AG09319 (cell line): ENCODE results near the gene FCRL2.

Experiments
- DNase-seq: peaks from one replicate; pipeline ENCODE4 v3.0.0-alpha.2; 2010; ENCODE audit warnings: low read depth; ENCODE audit errors: extremely low read depth
- TF ChIP-seq, protein P1 (sequence below): IDR thresholded peaks from 2 replicates; pipeline ENCODE4 v1.5.1; 2011; ENCODE audit warnings: low read depth, mild to moderate bottlenecking, inconsistent platforms, low read length, moderate library complexity

The FCRL2 gene

DNA sequence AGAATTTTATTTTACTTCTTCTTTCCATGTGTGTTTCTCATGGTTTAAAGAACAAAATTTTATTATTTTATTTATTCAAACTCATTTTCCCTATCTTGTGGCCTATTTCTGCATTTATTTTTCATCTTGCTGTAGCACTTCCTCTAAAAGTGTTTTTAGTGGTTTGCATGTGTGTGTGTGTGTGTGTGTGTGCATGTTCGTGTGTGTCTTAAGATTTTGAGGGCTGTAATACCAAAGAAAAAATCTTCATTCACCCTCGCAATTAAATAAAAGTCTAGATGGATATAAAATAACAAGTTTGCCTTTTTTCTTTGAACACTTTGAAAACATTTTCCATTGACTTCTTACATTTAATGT is 51.7 kb downstream of the FCRL2 start:
- TF ChIP-seq, protein P1, sequence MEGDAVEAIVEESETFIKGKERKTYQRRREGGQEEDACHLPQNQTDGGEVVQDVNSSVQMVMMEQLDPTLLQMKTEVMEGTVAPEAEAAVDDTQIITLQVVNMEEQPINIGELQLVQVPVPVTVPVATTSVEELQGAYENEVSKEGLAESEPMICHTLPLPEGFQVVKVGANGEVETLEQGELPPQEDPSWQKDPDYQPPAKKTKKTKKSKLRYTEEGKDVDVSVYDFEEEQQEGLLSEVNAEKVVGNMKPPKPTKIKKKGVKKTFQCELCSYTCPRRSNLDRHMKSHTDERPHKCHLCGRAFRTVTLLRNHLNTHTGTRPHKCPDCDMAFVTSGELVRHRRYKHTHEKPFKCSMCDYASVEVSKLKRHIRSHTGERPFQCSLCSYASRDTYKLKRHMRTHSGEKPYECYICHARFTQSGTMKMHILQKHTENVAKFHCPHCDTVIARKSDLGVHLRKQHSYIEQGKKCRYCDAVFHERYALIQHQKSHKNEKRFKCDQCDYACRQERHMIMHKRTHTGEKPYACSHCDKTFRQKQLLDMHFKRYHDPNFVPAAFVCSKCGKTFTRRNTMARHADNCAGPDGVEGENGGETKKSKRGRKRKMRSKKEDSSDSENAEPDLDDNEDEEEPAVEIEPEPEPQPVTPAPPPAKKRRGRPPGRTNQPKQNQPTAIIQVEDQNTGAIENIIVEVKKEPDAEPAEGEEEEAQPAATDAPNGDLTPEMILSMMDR, result no peak
- DNase-seq, result no peak

DNA sequence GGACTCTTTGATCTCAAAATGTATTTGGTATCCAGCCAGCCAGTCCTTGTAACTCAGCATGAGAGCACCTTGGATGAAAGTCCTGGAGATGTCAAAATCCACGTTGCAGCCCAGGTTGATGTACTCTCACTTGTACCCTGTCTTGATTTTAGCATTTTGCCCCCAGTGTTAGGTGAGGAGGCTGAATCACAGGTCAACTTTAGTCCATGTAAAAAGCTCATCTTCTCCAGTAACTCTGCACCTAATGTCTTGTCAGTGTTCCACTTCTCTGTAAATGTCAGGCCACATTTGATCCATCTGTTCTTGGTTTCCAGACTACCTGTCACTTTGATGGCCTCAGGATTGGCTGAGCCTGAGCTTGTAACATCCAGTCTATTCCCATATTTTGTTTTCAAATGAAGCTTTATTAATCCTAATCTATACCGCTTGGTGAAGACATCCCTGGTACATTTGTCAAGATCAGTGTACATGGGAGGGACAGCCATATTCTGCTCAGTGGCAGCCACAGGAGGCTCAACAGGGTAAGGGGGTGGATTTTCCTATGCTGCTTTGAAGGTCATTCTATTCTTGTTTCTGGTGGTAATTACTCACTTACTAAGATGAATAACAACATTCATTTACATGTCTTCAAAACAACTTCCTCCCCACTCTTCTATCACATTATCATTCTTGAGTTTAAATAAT is 52.3 kb downstream of the FCRL2 start:
- no peak for DNase-seq
- TF ChIP-seq, protein P1, result no peak

DNA sequence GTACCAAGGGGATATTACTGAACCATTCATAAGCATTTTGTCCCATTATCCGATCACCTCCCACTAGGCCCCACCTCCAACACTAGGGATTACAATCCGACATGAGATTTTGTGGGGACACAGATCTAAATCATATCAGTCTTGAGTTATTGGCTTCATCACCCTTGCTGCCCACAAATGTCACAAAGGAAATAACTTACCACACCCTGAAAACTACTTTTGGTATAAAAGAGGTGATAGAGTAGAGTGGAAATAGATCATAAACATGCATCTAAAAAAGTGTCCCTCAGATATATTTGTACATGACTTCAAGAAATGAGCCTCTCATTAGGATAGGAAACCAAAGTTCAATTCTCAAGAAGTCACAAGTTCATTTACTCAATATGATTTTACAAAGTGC is 53.8 kb downstream of the FCRL2 start:
- DNase-seq, result no peak
- TF ChIP-seq, protein P1, result no peak

DNA sequence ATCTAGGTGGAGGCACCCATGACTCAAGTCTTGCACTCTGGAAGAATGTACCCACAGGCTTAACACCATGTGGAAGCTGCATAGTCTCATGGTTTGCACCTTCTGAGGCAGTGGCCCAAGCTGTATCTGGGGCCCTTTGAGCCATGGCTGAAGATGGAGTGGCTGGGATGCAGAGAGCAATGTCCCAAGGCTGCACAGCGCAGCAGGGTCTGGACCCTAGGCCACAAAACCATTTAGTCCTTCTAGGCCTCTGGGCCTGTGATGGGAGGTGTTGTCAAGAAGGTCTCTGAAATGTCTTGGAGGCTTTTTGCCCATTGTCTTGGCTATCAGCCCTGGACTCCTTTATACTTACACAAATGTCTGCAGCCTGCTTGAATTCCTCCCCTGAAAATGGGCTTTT is 54.9 kb downstream of the FCRL2 start:
- DNase-seq, result no peak
- TF ChIP-seq, protein P1, result no peak

DNA sequence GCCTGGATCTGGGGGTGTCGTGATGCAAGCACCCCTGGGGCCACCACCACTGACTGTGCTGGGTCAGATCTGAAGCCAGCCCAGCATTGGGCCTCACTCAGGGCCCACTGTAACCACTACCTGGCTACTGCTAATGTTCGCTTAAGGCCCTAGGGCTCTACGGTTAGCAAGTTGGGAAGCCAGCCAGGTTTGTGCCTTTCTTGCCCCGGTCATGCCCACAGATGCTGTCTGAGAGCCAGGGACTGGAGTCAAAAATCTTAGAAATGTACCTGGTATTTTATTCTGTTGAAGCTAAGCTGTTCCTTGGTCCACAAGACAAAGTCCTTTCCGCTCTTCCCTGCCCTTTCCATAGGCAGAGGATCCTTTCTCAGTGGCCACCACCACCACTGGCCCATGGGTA is 61.2 kb downstream of the FCRL2 start:
- no peak for DNase-seq
- TF ChIP-seq, protein P1, result no peak

DNA sequence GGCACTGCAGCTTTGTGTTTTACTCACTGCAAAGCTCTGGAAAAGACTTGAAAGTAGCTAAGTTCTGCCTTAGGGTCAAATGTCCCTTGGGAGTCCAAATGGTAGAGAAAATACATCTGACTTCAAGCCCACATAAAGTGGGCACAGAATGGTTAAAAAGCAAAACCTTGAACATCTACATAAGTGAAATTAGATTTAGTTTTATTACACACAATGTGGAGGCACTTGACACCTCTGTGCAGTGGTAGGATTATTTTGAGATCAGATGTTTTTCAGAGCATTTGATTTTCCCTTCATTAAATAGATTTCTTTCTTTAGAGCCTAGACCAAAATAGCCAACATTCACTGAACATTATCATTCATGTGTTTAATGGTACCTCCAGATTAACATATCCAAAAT is 65.1 kb downstream of the FCRL2 start:
- TF ChIP-seq, protein P1, result no peak
- no peak for DNase-seq

DNA sequence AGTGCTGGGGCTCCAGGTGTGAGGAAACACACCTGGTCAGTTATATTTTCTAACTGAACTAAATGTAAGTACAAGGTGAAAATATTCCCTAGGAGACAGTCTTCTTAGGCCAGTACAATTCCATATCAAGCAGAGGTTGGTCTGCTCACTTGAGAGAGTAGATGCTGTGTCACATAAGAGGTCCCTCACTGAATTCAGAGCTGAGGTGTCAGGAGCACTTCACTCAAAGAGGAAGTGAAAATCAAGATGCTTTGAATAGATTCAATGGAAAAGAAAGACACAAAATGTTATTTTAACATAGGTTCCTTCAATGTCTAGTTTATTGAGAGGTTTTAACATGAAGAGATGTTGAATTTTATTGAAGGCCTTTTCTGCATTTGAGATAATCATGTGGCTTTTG is 72.1 kb downstream of the FCRL2 start:
- TF ChIP-seq, protein P1, result no peak
- DNase-seq, result no peak
